HG02870 (cell line): Measurements from ENCODE around the gene GRN.
A peak's percentile ranks its signal among the peaks of the same experiment; 100 is the strongest.
"Not testable (repeated sequence)": the region's sequence is repeated elsewhere in the genome, so short reads cannot be mapped to it uniquely, and the experiment has no call there.

Source experiments
- ATAC-seq: cut with Tn5 transposase; IDR thresholded peaks from one replicate; pipeline ENCODE4 v1.9.1; 2021; ENCODE audit warnings: mild to moderate bottlenecking, moderate library complexity; ENCODE audit not compliant: unreplicated experiment

Gene GRN

GRCh38 chr17:44321246-44322120 lies 23.6 kb upstream of the GRN start:
- ATAC-seq: no peak

GRCh38 chr17:44322236-44322895 lies 22.7 kb upstream of the GRN start:
- no peak for ATAC-seq

GRCh38 chr17:44323359-44324091 lies 21.6 kb upstream of the GRN start:
- no peak for ATAC-seq

- ATAC-seq: no peak
Measured at GRCh38 chr17:44324092-44324570, 21.0 kb upstream of the GRN start.

GRCh38 chr17:44324571-44325275 lies 20.4 kb upstream of the GRN start, which contains the start of gene SLC25A39:
TSS of gene SLC25A39 (minus strand) at chr17:44324823. CDS start at chr17:44323562, 1,261 bp downstream.
- peak; percentile 51 for ATAC-seq

- ATAC-seq: peak; percentile 41
Measured at GRCh38 chr17:44326861-44327444, 18.1 kb upstream of the GRN start.

GRCh38 chr17:44327715-44328449 lies 17.2 kb upstream of the GRN start:
- no peak for ATAC-seq

- ATAC-seq: not testable (repeated sequence)
Measured at GRCh38 chr17:44329516-44329915, 15.6 kb upstream of the GRN start.

GRCh38 chr17:44330263-44330662 lies 14.8 kb upstream of the GRN start:
- ATAC-seq: not testable (repeated sequence)

GRCh38 chr17:44331249-44331760 lies 13.8 kb upstream of the GRN start:
- ATAC-seq: no peak

- no peak for ATAC-seq
Measured at GRCh38 chr17:44333371-44333770, 11.7 kb upstream of the GRN start.

- no peak for ATAC-seq
Measured at GRCh38 chr17:44334315-44334714, 10.8 kb upstream of the GRN start.

- ATAC-seq: no peak
Measured at GRCh38 chr17:44334727-44335126, 10.4 kb upstream of the GRN start.

GRCh38 chr17:44335564-44335963 lies 9.5 kb upstream of the GRN start:
- ATAC-seq: no peak

- no peak for ATAC-seq
Measured at GRCh38 chr17:44335968-44336367, 9.1 kb upstream of the GRN start.

- no peak for ATAC-seq
Measured at GRCh38 chr17:44338702-44339101, 6.4 kb upstream of the GRN start.

GRCh38 chr17:44340553-44340952 lies 4.5 kb upstream of the GRN start:
- ATAC-seq: not testable (repeated sequence)

- ATAC-seq: no peak
Measured at GRCh38 chr17:44343510-44344209, 1.4 kb upstream of the GRN start.
